ENCODE measurements around the gene NTSR2. TPM values are rescaled to one million over a fixed set of nuclear protein-coding genes. Genes with fewer than 3 reads are reported as not detected.

Gene NTSR2
- total and polyA plus RNA-seq, 2 of the 8 experiments (the other 6 are each of a cell fraction or from before 2014, with no cell fraction given): 0.05 TPM; not detected in 1

- TF ChIP-seq CREB1 (IDR thresholded peaks at IDR 0.05) (no peak), EP300 (IDR thresholded peaks at IDR 0.05; ENCODE audit: borderline replicate concordance in 1 of 2, low read depth in 2 of 2, low read length in 2 of 2) (no peak), YY1 (IDR thresholded peaks at IDR 0.05; ENCODE audit: low read depth, low read length) (no peak)
These were observed 40.2 kb upstream of the NTSR2 start (continued) for GRCh38 chr2:11710210-11710609.
